ENCODE measurements around the gene LYSMD1. TPM values are rescaled to one million over a fixed set of nuclear protein-coding genes. Genes with fewer than 3 reads are reported as not detected.

LYSMD1 gene
- total and polyA plus RNA-seq, 2 of the 8 experiments (the other 6 are each of a cell fraction or from before 2014, with no cell fraction given): 2.4 to 6.0 TPM

- TF ChIP-seq SUZ12 (IDR thresholded peaks at IDR 0.05; ENCODE audit: low read length): no peak
- TF ChIP-seq BCL11A (IDR thresholded peaks at IDR 0.05; ENCODE audit: low read depth in 2 of 2, low read length in 2 of 2): no peak
- TF ChIP-seq TCF12 (IDR thresholded peaks at IDR 0.05; ENCODE audit: low read depth, low read length): no peak
- no peak for TF ChIP-seq EP300 (IDR thresholded peaks at IDR 0.05; ENCODE audit: borderline replicate concordance in 1 of 2, low read depth in 2 of 2, low read length in 2 of 2)
- TF ChIP-seq BACH1 (IDR thresholded peaks at IDR 0.05; ENCODE audit: low read length): no peak
Measured at GRCh38 chr1:151187205-151187604, 21.5 kb upstream of the LYSMD1 start (continued).
